Measurements from ENCODE around the gene FEN1. TPM values are rescaled to one million over a fixed set of nuclear protein-coding genes. Genes with fewer than 3 reads are reported as not detected.

Gene FEN1
- 7.7 TPM for total RNA-seq

GRCh38 chr11:61792310-61793082, at the start of gene FEN1, which contains the start of gene TMEM258:
Gene FEN1 (plus strand): TSS chr11:61792911. CDS start chr11:61795362, 2,451 bp downstream.
Gene TMEM258 (minus strand): TSS chr11:61792599. CDS start chr11:61792558, 41 bp downstream.
- DNase-seq (ENCODE audit: low spot score), result peak; percentile 88

- DNase-seq (ENCODE audit: low spot score), result no peak
Measured at GRCh38 chr11:61743486-61744095, 49.1 kb upstream of the FEN1 start.

- DNase-seq (ENCODE audit: low spot score), result no peak
Measured at GRCh38 chr11:61744181-61744580, 48.5 kb upstream of the FEN1 start.

GRCh38 chr11:61744609-61745156, 48.0 kb upstream of the FEN1 start:
- DNase-seq (ENCODE audit: low spot score), result no peak

GRCh38 chr11:61745781-61746441, 46.8 kb upstream of the FEN1 start:
- no peak for DNase-seq (ENCODE audit: low spot score)

GRCh38 chr11:61746442-61747191, 46.1 kb upstream of the FEN1 start:
- DNase-seq (ENCODE audit: low spot score), result no peak

GRCh38 chr11:61747192-61747966, 45.3 kb upstream of the FEN1 start:
- peak; percentile 78 for DNase-seq (ENCODE audit: low spot score)

- no peak for DNase-seq (ENCODE audit: low spot score)
Measured at GRCh38 chr11:61747967-61748285, 44.8 kb upstream of the FEN1 start.

GRCh38 chr11:61749591-61750217, 43.0 kb upstream of the FEN1 start:
- no peak for DNase-seq (ENCODE audit: low spot score)

GRCh38 chr11:61750631-61751273, 42.0 kb upstream of the FEN1 start:
- DNase-seq (ENCODE audit: low spot score), result no peak

- DNase-seq (ENCODE audit: low spot score), result no peak
Measured at GRCh38 chr11:61751384-61751783, 41.3 kb upstream of the FEN1 start.

- DNase-seq (ENCODE audit: low spot score), result peak; percentile 52
Measured at GRCh38 chr11:61752117-61752924, 40.4 kb upstream of the FEN1 start, which contains the start of gene MYRF. Gene MYRF (plus strand): TSS chr11:61752636. CDS start chr11:61752745, 109 bp downstream.

- DNase-seq (ENCODE audit: low spot score), result no peak
Measured at GRCh38 chr11:61752925-61753521, 39.7 kb upstream of the FEN1 start.

GRCh38 chr11:61753672-61754071, 39.0 kb upstream of the FEN1 start:
- DNase-seq (ENCODE audit: low spot score), result no peak

- peak; percentile 59 for DNase-seq (ENCODE audit: low spot score)
Measured at GRCh38 chr11:61754534-61755482, 37.9 kb upstream of the FEN1 start.

- DNase-seq (ENCODE audit: low spot score), result no peak
Measured at GRCh38 chr11:61756147-61756451, 36.6 kb upstream of the FEN1 start.

- peak; percentile 87 for DNase-seq (ENCODE audit: low spot score)
Measured at GRCh38 chr11:61756452-61757212, 36.1 kb upstream of the FEN1 start.

All from mucosa of gallbladder (tissue), 1 donor.